ENCODE measurements around the gene SLIT1.

GRCh38 chr10:97046456-97047082, 139.2 kb downstream of the SLIT1 start:
- TF ChIP-seq CTCF (IDR thresholded peaks at IDR 0.05) (no peak), POLR2A (IDR thresholded peaks at IDR 0.05) (no peak)

All from thyroid gland (tissue), 4 donors.